ENCODE measurements around the gene SYT12.

Gene SYT12

DNA sequence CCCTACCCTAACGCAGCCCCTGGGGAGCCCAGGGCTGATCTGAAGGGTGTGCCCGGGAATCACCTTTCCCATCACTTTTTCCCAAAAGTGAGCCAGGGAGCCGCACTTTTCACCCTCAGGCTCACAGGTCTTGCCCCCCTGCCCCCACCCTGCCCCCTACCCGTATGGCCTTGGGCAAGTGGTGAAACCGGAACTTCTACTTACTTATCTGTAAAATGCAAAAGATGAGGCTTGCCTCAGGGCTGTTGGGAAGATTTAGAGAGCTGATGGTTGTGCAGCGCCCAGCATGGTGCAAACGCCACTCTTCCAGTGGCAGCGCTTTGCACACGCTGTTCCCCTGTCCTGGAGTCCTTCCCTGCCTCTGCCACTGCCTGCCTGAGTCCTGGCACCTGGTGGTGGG lies 8.0 kb downstream of the SYT12 start:
- no peak for DNase-seq (ENCODE audit: low read depth)

DNA sequence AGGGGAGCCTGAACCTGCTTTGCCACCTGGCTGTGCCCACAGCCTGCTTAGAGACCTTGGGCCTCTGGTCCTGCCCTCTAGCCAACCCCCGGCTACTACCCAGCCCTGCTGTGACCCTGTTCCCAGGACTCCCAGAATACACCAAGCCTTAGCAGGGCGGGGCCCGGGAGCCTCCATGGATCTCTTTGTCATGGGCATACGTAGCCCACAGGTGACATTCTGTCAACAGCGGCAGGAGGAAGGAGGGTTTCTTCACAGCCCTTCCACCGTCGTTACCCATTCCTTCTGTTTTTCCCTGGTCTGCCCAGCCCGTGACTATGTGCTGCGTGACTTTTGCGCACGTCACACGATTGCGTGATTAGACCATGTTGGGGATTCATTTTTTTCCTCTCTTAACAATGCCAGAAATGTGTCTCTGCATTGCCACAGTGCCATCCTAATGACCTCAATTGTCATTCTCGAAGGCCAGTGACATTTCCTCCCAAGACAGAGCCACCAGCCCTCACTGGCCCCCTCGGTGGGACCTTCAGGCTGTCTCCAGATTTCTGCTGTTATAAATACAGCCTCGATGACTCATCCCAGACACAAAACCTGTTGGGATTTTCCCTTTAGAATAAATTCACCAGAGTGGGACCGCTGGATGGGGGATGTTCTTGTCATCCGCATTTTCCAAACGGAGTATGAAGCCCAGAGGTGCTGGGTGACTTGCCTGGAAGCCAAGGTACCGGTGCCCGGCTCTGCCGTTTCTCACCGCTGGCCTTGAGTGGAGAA lies 9.0 kb downstream of the SYT12 start:
- no peak for DNase-seq (ENCODE audit: low read depth)

DNA sequence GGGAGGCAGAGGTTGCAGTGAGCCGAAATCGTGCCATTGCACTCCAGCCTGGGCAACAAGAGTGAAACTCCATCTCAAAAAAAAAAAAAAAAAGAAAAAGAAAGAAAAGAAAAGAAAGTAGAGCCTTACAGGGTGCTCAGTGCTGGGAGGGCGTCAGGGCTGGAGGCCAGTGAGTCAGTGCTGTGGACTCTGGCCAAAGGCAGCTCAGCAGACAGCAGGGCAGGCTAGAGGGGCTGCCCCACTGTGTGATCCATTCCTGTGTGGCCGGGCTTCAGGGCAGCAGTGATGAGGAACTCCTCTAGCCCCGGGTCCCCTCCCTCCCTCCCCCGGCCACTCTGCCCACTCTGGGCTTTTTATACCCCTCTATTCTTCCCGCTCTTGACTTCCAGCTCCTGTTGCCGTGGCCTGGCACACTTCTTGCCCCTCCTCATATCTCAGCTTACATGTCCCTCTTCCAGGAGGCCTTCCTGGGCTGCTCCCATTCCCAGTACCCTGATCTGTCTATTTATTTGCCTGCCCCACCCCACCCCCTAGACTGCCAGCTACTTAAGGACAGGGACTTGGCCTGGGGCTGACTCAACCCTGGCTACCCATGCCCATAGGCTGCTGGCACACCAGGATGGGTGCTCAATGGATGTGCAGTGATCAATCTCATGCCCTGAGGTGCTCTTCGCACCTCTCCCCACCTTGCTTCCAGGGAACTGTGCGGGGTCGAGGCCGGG lies 10.1 kb downstream of the SYT12 start:
- no peak for DNase-seq (ENCODE audit: low read depth)

DNA sequence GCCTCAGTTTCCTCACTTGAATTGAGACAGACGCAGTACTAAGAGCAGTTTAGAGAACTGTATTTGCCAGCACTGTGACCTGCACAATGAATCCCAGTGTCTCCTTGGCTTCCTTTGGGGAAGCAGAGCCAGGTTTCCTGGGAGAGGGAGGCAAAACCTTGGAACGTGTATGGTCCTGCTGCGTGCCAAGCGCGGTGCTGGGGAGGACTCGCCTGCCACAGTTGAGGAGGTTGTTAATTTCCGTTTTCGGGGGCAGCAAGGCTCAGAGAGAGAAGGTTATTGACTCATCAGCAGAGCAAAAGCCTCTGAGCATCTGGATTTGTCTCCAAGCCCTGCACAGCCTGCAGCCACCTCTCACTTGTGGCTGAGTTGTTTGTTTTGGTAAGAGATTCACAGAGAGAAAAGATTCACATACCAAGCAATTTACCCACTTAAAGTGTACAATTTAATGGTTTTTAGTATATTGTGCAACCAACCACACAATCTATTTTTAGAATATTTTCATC lies 10.8 kb downstream of the SYT12 start:
- DNase-seq (ENCODE audit: low read depth): no peak

DNA sequence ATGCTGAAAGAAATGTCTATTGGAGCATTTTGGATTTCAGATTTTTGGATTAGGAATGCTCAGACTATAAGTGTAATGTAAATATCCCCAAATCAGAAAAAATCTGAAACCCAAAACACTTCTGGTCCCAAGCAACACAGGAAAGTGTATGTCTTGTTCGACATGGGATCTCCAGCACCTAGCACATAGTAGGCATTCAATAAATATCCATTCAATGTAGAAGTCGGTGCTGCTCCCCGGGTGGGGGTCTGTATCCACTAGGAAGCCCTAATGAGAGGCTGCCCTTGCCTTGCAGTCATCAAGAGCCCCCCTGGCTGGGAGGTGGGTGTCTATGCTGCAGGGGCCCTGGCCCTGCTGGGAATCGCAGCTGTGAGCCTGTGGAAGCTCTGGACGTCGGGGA lies 11.4 kb downstream of the SYT12 start:
- no peak for DNase-seq (ENCODE audit: low read depth)

GRCh38 chr11:67040147-67040546 lies 17.2 kb downstream of the SYT12 start:
- no peak for DNase-seq (ENCODE audit: low read depth)

DNA sequence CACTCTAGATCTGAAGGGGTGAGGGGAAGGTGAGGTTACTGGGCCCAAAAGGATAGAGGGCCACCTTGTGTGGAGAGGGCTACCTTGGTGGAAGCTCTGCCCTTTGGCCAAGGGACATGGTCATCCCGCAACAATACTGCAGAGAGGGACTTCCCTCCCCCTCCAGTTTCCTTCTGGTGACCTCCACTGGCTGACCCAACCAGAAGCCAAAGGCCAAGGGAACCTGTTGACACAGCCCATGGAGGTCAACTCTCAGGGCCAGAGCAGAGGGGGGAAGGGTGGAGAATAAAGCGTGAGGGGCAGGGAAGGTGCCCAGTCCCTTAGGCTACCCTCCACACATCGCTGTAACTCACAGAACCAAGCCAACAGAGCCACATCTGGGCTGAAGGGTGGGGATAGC lies 18.7 kb downstream of the SYT12 start:
- no peak for DNase-seq (ENCODE audit: low read depth)

DNA sequence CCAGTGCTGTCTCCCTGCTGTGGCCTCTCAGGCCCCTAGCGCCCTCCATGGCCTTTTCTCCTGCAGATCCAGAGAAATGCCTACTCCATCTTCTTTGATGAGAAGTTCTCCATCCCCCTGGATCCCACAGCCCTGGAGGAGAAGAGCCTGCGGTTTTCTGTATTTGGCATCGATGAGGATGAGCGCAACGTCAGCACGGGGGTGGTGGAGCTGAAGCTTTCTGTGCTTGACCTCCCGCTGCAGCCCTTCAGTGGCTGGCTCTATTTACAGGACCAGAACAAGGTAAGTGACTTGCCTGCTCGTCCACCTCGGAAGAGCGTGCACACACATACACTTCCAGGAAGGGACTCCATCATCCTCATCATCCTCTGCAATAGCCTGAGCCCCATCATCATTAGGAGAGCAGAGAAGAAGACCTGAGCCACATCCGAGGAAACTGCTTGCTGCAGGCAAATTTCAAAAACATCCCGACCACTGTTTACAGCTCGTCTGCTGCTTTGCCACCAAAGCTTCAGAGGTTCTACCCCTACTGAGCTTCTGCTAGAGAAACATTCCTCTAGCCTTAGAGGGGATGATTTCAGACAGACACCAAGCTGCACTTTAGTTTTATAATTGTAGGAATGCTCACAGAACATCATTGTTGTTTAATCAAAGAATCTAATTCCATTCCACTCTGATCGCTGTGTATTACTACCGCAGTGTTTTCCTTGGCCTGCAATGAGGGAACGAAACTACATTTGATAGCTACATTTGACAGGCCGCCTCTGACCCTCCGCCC lies 20.8 kb downstream of the SYT12 start:
- DNase-seq (ENCODE audit: low read depth): no peak

GRCh38 chr11:67044496-67044895 lies 21.6 kb downstream of the SYT12 start:
- DNase-seq (ENCODE audit: low read depth): no peak

GRCh38 chr11:67045314-67045713 lies 22.4 kb downstream of the SYT12 start:
- DNase-seq (ENCODE audit: low read depth): no peak

- DNase-seq (ENCODE audit: low read depth): no peak
Observed at GRCh38 chr11:67048515-67049130, 25.7 kb downstream of the SYT12 start.

GRCh38 chr11:67050139-67050538 lies 27.2 kb downstream of the SYT12 start:
- DNase-seq (ENCODE audit: low read depth): no peak

DNA sequence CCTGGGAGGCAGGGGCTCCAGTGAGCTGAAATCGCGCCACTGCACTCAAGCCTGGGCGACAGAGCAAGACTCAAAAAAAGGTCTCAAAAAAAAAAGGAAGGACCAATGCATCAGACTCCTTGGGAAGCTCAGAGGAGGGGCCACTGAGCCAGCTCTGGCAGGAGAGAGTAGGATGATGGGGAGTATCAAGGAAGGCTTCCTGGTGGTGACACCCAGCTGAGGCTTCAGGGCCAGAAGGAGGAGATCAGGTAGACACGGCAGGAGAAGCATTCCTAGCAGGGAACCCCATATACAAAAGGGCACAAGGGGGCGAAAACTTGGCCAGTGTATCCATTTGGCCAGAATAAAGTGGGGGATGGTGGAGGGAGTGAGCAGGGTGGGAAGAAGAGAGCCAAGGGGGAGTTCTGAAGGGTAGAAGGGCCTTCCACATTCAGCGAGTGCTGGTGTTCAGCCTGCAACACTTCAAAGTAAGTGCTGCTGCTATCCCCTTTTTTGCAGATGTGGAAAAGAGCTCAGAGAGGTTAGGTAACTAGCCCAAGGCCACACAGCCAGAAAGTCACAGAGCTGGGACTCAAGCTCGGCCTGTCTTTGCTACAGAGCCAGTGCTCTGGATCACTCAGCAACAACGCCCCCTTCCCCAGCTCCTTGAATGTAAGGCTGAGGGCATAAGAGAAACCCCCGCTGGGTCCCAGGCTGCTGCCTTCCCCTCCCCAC lies 28.4 kb downstream of the SYT12 start:
- DNase-seq (ENCODE audit: low read depth): no peak

DNA sequence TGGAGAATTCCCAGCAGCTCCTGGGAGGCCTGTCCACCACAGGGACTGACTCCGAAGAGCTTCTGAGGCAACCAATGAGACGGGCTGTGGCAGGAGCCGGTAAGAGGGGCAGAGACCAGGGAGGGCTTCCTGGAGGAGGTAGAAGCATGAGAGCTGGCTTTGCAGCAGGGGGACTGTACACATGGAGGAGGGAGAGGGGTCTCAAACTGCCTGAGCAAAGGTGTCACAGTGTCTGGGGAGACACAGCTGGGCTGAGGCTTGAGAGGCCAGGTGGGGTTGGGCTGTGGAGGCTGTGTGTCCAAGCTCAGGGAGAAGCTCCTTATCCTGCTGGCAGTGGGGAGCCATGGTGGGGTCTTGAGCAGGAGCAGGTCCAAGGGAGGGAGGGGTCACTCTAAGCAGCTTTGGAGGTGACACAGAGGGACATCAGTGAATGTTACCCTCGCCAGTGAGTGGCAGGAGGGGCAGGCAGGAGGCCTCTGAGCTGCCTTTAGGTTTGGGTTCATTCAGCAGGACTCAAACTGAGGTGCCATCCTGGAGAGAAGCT lies 29.1 kb downstream of the SYT12 start:
- DNase-seq (ENCODE audit: low read depth): no peak

DNA sequence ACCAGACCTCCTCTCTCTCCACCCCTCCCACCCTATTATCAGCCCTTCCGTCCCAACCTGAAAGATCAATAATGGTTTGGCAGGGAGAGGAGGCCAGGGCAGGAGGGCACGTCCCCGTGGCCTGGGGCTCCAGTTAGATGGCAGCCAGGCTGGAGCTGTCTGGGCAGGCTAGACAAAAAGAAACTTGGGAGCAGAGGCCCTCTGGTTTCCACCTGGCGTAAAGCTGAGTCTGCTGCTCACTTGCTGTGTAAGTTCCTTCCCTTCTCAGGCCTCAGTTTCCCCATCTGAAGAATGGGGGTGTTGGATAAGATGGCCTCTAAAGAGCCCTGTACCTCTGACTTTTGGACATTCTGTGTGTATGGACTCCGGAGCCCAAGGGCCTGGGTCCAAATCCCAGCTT lies 30.0 kb downstream of the SYT12 start:
- DNase-seq (ENCODE audit: low read depth): no peak

DNA sequence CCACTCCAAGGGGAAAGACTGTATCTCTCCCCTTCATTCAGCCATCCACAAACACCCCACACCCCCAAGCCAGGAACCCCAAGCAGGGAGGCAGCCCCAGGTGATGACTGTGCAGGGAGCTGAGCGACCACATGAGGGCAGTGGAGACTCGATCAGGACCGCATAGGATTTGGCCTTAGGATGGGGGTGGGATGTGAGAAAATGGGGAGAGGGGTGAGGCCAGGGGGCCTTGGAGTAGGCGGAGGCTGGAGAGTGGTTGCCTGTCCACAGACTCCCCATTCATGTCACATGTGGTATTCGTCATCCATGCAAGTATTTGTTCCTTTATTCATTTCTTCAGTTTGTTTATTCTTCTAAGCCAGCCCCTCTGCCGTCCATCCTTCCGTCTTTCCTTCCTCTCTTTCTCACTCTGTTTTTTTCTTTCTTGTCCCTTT lies 31.0 kb downstream of the SYT12 start:
- DNase-seq (ENCODE audit: low read depth): no peak

DNA sequence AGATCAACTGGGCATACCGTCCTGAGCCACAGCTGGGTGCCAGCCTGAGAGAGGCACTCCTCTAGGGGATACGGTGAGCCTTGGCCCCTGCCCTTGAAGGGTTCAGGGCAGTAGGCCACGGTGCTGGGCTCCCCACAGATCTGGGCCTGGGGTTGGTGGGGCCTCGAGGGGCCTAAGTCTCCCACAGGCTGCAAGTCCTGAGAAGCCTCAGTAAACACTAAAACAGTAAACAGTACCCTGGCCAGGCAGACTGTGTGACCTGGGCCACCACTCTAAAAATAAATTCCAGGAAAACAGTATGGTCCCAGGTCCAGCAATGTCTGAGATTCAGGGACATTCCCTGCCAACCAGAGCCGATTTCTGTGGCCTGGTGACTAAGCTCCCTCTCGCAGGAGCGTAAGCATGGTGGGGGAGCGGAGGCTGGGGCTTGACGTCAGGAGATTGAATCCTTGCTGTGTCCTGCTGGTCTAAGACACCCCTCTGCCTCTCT lies 31.5 kb downstream of the SYT12 start:
- no peak for DNase-seq (ENCODE audit: low read depth)

- DNase-seq (ENCODE audit: low read depth): no peak
Observed at GRCh38 chr11:67054836-67055523, 32.0 kb downstream of the SYT12 start.

- no peak for DNase-seq (ENCODE audit: low read depth)
Observed at GRCh38 chr11:67055812-67056211, 32.9 kb downstream of the SYT12 start.

Measured in activated T-helper 1 cell treated with Interleukin-2 at 50 U/mL for 16 hours (primary cell).